NT2/D1 (cell line): ENCODE data around the gene VMO1.

Experiments
- DNase-seq: peaks from one replicate; pipeline ENCODE4 v3.0.0-alpha.2; 2011; ENCODE audit warnings: low read depth, low spot score
- H3K27me3 ChIP-seq: 2 replicates; pipeline ENCODE4 v1.6.0; 2011; ENCODE audit warnings: mild to moderate bottlenecking; ENCODE audit not compliant: insufficient read length, insufficient read depth
- H3K36me3 ChIP-seq: 2 replicates; pipeline ENCODE4 v1.6.1; 2011; ENCODE audit warnings: mild to moderate bottlenecking, low read length, mixed read lengths; ENCODE audit not compliant: insufficient read depth, insufficient read length
- H3K4me1 ChIP-seq: 2 replicates; pipeline ENCODE4 v1.5.1; 2011; ENCODE audit not compliant: insufficient read depth, insufficient read length
- H3K4me3 ChIP-seq: 2 replicates; pipeline ENCODE4 v1.5.1; 2011; ENCODE audit warnings: low read depth; ENCODE audit not compliant: insufficient read length
- H3K9ac ChIP-seq: 2 replicates; pipeline ENCODE4 v1.6.0; 2011; ENCODE audit warnings: low read depth; ENCODE audit not compliant: insufficient read length
- H3K9me3 ChIP-seq: 2 replicates; pipeline ENCODE4 v1.5.1; 2011; ENCODE audit warnings: mild to moderate bottlenecking, low read length; ENCODE audit not compliant: insufficient read depth
- SUZ12 ChIP-seq: IDR thresholded peaks from 2 replicates; pipeline ENCODE4 v1.6.1; 2011; ENCODE audit not compliant: insufficient read length, insufficient read depth; ENCODE audit errors: extremely low read depth
- YY1 ChIP-seq: IDR thresholded peaks from 2 replicates; pipeline ENCODE4 v1.6.1; 2011; ENCODE audit not compliant: insufficient read length, insufficient read depth
- ZNF274 ChIP-seq: IDR thresholded peaks from 2 replicates; pipeline ENCODE4 v1.6.1; 2011; ENCODE audit warnings: mild to moderate bottlenecking, low read depth, low read length

Gene VMO1

DNA sequence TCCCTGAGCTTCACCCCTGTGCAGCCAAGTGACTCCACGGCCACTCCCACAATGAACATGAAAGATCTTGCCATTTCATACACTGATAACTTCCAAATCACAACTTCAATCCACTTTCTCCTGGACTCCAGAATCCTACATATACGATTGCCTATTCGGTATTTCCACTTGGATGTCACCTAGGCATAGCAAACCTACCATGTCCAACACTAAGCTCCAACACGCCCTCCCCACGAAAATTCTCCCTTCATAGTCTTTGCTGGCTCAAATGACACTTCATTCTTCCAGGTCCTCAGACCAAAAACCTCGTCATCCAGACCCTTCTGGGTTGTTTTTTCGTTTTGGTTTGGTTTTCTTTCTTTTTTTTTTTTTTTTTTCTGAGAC, 4.5 kb upstream of the VMO1 start:
- Histone ChIP-seq H3K9me3 (no peaks in the 10 kb centered on the region), H3K36me3 (no peaks in the 10 kb centered on the region), H3K4me3 (peak overlapping the region; percentile 75), H3K27me3 (peaks cover 22% of the 10 kb centered on the region), H3K4me1 (peaks cover 2% of the 10 kb centered on the region), H3K9ac (peak overlapping the region; percentile 61)
- DNase-seq: no peak
- TF ChIP-seq ZNF274 (no peak), YY1 (no peak), SUZ12 (no peak)

DNA sequence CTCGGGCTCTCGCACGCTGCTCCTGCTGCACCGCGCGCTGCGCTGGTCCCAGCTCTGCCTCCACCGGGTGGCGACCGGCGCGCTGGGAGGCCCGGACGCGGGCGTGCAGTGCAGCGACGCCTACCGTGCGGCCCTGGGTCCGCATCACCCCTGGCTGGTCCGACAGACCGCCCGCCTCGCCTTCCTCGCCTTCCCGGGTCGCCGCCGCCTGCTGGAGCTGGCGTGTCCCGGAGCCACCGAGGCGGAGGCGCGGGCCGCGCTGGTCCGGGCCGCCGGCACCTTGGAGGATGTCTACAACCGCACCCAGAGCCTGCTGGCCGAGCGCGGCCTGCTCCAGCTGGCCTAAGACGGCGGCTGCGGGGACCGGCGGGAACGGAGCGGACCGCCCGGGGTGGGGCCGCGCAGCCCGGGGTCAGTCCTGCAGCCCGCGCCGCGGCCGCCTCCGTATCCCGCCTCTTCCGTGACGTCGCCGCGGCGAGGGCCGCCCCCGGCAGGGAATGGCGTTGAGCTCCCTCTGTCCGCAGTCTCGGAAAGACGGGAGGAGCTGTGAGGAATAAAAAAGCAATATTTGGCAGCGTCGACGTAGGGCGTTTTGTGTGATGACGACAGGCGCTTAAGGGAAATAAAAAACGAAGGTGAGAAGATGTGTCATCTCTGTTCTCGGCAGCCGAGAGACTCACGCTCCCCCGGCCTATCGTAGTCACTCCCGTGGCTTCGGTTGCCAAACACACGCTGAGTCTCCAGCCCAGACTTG, 4.0 kb upstream of the VMO1 start:
- Histone ChIP-seq H3K9me3 (no peaks in the 10 kb centered on the region), H3K4me3 (peak overlapping the region; percentile 75), H3K9ac (peak overlapping the region; percentile 85), H3K36me3 (no peaks in the 10 kb centered on the region), H3K4me1 (peaks cover 6% of the 10 kb centered on the region), H3K27me3 (peaks cover 28% of the 10 kb centered on the region)
- TF ChIP-seq SUZ12: no peak
- TF ChIP-seq YY1: no peak
- TF ChIP-seq ZNF274: no peak
- peak; percentile 43 for DNase-seq

DNA sequence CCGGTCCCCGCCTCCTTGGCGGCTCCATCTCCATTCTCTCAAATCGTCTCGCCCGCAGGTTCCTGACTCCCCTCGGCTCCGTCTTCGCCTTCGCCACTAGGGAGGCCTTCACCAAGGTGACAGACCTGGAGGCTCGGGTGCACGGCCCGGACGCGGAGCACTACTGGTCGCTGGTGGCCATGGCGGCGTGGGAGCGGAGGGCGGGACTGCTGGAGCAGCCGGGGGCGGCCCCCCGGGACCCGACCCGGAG, 3.5 kb upstream of the VMO1 start:
- Histone ChIP-seq H3K9me3 (no peaks in the 10 kb centered on the region), H3K27me3 (peaks cover 32% of the 10 kb centered on the region), H3K36me3 (no peaks in the 10 kb centered on the region), H3K9ac (peak overlapping the region; percentile 85), H3K4me3 (peak overlapping the region; percentile 75), H3K4me1 (peaks cover 6% of the 10 kb centered on the region)
- no peak for DNase-seq
- TF ChIP-seq YY1: no peak
- TF ChIP-seq ZNF274: no peak
- no peak for TF ChIP-seq SUZ12

DNA sequence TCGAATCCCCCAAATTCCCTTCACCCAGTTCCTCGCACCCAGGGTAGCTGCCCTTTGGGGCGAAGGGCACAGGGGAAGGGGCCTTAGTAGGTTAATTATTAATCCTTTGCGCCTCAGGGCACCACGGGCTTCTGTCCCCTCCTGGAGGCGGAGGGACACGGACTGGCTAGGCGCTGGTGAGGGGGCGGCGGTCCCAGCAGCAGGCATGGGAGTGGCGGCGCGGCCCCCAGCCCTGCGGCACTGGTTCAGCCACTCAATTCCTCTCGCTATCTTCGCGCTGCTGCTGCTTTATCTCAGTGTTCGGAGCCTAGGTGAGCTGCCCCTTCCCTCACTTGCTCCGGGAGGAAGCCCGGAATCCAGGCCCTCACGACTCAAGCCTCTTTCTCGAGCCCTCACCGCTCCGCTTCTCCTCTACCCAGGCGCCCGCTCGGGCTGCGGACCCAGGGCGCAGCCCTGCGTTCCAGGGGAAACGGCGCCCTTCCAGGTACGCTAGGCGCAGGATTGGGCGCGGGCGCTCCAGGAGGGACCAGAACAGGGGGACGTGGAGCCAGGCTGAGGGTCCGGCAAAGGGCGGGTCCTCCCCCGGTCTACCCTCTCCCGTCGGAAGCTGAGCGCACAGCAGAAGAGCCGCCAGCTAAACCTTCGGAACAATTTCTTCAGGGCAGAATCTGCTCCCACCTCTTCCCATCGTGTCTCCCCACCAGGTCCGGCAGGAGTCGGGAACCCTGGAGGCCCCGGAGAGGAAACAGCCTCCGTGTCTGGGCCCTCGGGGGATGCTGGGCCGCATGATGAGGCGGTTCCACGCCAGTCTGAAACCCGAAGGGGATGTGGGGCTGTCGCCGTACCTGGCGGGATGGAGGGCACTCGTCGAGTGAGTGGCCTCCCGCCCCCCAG, 2.9 kb upstream of the VMO1 start, which contains the start of gene GLTPD2:
TSS of gene GLTPD2 (plus strand) at position 158 of the 894 bp plus-strand sequence. CDS start at position 206, 48 bp downstream.
- H3K27me3 ChIP-seq: peaks cover 37% of the 10 kb centered on the region
- no peaks in the 10 kb centered on the region for H3K36me3 ChIP-seq
- DNase-seq: no peak
- H3K4me3 ChIP-seq: peak within 1 kb of the TSS; percentile 75
- peak within 1 kb of the TSS; percentile 85 for H3K9ac ChIP-seq
- H3K4me1 ChIP-seq: peaks cover 6% of the 10 kb centered on the region
- no peaks in the 10 kb centered on the region for H3K9me3 ChIP-seq
- TF ChIP-seq SUZ12 (no peak), YY1 (no peak), ZNF274 (no peak)

DNA sequence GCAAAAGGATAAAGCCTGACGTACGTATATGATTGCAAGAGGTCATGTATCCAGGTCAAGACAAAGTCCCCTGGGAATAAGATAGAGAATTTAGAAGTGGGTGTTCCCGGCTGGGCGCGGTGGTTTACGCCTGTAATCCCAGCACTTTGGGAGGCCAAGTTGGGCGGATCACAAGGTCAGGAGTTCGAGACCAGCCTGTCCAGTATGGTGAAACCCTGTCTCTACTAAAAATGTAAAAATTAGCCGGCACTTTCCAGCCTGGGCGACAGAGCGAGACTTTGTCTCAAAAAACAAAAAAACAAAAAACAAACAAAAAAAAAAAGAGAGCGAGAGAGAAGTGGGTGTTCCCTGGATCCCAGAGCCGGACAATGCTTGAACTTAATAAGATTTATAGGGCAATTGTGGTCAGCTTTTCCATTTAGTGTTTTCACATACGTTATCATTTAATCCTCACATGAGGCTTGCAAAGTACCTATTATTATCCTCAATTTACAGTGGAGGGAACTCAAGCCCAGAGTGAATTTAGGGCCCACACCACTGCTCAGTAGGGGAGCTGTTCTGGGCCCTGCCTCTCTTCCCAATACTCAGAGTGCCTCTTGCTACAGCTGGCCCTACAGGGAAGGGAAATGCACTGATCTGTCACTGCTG, 2.1 kb upstream of the VMO1 start:
- Histone ChIP-seq H3K9me3 (no peaks in the 10 kb centered on the region), H3K9ac (peak overlapping the region; percentile 85), H3K4me1 (peaks cover 6% of the 10 kb centered on the region), H3K4me3 (peak overlapping the region; percentile 75), H3K27me3 (peaks cover 45% of the 10 kb centered on the region), H3K36me3 (no peaks in the 10 kb centered on the region)
- TF ChIP-seq YY1 (no peak), ZNF274 (no peak), SUZ12 (peak; percentile 3)
- DNase-seq: no peak

DNA sequence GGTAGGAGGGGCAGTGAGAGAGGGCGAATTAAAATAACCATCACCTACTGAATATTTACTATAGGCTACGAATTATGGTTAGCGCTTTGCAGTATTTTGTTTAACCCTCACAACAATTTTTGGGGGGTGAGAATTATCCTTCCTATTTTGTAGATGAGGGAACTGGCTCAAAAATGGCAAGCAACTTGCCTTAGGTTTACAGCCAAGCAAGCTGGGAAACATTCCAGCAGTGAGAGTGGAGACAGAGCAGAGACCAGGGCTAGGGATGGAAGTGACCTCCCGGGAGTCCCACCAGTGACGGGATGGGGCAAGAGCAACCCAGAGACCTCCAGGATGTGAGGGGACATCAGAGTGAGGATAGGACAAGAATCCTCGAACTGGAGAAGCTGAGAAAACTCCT, 352 bp upstream of the VMO1 start:
- Histone ChIP-seq H3K9ac (no peak overlapping the region), H3K36me3 (no peaks in the 10 kb centered on the region), H3K9me3 (no peaks in the 10 kb centered on the region), H3K27me3 (peaks cover 49% of the 10 kb centered on the region), H3K4me3 (no peak overlapping the region), H3K4me1 (peaks cover 6% of the 10 kb centered on the region)
- no peak for TF ChIP-seq YY1
- no peak for TF ChIP-seq ZNF274
- no peak for TF ChIP-seq SUZ12
- no peak for DNase-seq
